Parathyroid adenoma (tissue), 2 donors: Measurements from ENCODE around the gene ARL14EPL.
"Not testable (repeated sequence)": the region's sequence is repeated elsewhere in the genome, so short reads cannot be mapped to it uniquely, and the experiment has no call there.

Experiments used
- H2AFZ ChIP-seq: fragments of 300-600 bp; sonication (generic); one replicate; pipeline ENCODE4 v1.7.0; 2017; ENCODE audit warnings: antibody characterized with exemption, mild to moderate bottlenecking
- H3K27ac ChIP-seq: fragments of 300-600 bp; sonication (generic); one replicate; pipeline ENCODE4 v1.7.0; 2017
- H3K27me3 ChIP-seq: fragments of 300-600 bp; sonication (generic); one replicate; pipeline ENCODE4 v1.7.0; 2017; ENCODE audit warnings: low read length; ENCODE audit not compliant: control insufficient read depth, insufficient read depth
- H3K36me3 ChIP-seq: fragments of 300-600 bp; sonication (generic); one replicate; pipeline ENCODE4 v1.7.0; 2017; ENCODE audit warnings: low read length; ENCODE audit not compliant: control insufficient read depth, insufficient read depth
- H3K4me1 ChIP-seq: fragments of 300-600 bp; sonication (generic); one replicate; pipeline ENCODE4 v1.7.0; 2017; ENCODE audit warnings: control low read depth
- H3K4me2 ChIP-seq: fragments of 300-600 bp; sonication (generic); one replicate; pipeline ENCODE4 v1.7.0; 2017; ENCODE audit warnings: low read length
- H3K4me3 ChIP-seq: fragments of 300-600 bp; sonication (generic); one replicate; pipeline ENCODE4 v1.7.0; 2017; ENCODE audit warnings: low read depth, low read length
- H3K79me2 ChIP-seq: fragments of 300-600 bp; sonication (generic); one replicate; pipeline ENCODE4 v1.7.0; 2017; ENCODE audit warnings: control low read depth
- H3K9ac ChIP-seq: fragments of 300-600 bp; sonication (generic); one replicate; pipeline ENCODE4 v1.7.0; 2017; ENCODE audit warnings: mild to moderate bottlenecking
- H3K9me3 ChIP-seq: fragments of 300-600 bp; sonication (generic); one replicate; pipeline ENCODE4 v1.7.0; 2017; ENCODE audit warnings: low read length; ENCODE audit not compliant: control insufficient read depth
- CTCF ChIP-seq: fragments of 300-600 bp; sonication (generic); IDR thresholded peaks from one replicate; pipeline ENCODE4 v1.7.0; 2017; ENCODE audit warnings: antibody characterized with exemption, mild to moderate bottlenecking
- donor health status: primary hyperparathyroidism.

ARL14EPL gene

GRCh38 chr5:116076496-116076895 lies 44.2 kb downstream of the ARL14EPL start:
- no peak overlapping the region for H3K9ac ChIP-seq
- H3K79me2 ChIP-seq = no peaks in the 10 kb centered on the region
- H3K27ac ChIP-seq = no peak overlapping the region
- no peak for TF ChIP-seq CTCF
- H3K27me3 ChIP-seq = no peaks in the 10 kb centered on the region
- H3K36me3 ChIP-seq = no peaks in the 10 kb centered on the region
- H3K9me3 ChIP-seq = no peaks in the 10 kb centered on the region
- H2AFZ ChIP-seq = no peak overlapping the region
- no peak overlapping the region for H3K4me2 ChIP-seq
- H3K4me3 ChIP-seq = no peak overlapping the region
- H3K4me1 ChIP-seq = no peaks in the 10 kb centered on the region

GRCh38 chr5:116078199-116078598 lies 45.9 kb downstream of the ARL14EPL start:
- no peak for TF ChIP-seq CTCF
- no peak overlapping the region for H3K4me3 ChIP-seq
- H3K27me3 ChIP-seq = no peaks in the 10 kb centered on the region
- H3K27ac ChIP-seq = no peak overlapping the region
- no peaks in the 10 kb centered on the region for H3K9me3 ChIP-seq
- no peaks in the 10 kb centered on the region for H3K79me2 ChIP-seq
- H3K9ac ChIP-seq = no peak overlapping the region
- H3K36me3 ChIP-seq = no peaks in the 10 kb centered on the region
- no peak overlapping the region for H2AFZ ChIP-seq
- no peak overlapping the region for H3K4me2 ChIP-seq
- no peaks in the 10 kb centered on the region for H3K4me1 ChIP-seq

DNA sequence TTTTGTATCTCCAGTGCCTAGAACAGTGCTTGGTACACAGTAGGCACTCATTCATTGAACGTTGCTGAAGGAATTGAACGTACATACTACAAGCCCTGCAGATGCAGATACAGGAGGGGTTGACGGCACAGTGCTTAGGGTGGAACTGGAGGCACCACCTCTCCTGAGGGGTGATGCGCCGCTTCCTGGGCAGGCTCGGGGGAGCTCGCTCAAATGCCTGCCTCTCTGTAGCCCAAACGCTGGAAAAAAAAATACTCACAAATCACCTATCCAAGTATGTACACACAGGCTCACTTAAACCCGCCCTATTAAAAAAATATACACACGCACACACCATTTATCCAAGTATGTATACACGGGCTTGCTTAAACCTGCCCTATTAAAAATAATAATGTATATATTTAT lies 52.0 kb downstream of the ARL14EPL start:
- Histone ChIP-seq H3K9ac (no peak overlapping the region), H3K36me3 (no peaks in the 10 kb centered on the region), H3K27ac (no peak overlapping the region)

DNA sequence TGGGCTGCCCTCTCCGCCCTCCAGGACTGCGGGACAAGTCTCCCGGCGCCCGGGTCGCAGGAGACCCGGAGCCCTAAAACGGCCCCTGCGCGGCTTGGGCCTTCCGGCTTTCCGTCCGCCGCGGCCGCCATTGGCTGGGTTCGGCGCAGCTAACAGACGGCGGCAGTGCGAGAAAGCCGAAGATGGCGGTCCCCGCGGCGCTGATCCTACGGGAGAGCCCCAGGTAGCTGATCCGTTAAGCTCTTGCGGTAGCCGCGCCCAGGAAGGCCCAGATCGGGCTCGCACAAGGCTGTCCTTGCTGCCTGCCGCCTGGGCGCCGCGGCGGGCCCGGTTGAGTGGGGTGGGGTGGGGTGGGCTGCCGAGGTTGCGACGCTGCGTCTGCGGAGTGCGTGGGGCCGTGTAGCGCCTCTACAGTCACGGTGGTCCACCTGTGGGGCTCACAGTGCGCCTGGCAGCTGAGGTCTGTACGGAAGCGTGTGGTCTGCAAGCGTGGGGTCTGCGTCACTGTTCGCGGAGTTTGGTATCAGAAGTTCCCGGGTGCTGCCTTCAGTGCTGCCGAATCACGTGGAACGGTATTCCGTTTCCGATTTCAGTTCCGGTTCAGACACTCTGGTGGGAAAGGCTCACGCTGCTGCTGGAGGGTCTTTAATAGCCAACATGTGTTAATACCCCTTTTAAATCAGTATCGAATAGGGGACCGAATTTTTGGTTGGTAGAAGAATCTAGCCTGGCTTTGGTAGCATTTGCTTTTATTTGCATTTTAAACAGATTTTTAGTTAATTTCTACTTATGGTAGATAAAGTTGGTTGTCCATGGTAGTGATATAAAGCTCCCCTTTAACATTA lies 52.8 kb downstream of the ARL14EPL start, which contains the start of gene COMMD10:
COMMD10 (plus strand) TSS at position 155 of the 845 bp plus-strand sequence.
- Histone ChIP-seq H2AFZ (peak within 1 kb of the TSS; percentile 89), H3K27ac (peak within 1 kb of the TSS; percentile 60), H3K79me2 (peaks cover 3% of the 10 kb centered on the region), H3K27me3 (no peaks in the 10 kb centered on the region), H3K4me3 (peak within 1 kb of the TSS; percentile 70), H3K9ac (peak within 1 kb of the TSS; percentile 43), H3K4me1 (no peaks in the 10 kb centered on the region), H3K4me2 (peak within 1 kb of the TSS; percentile 59), H3K9me3 (no peaks in the 10 kb centered on the region), H3K36me3 (no peaks in the 10 kb centered on the region)
- no peak for TF ChIP-seq CTCF

More for the DNA sequence above, 52.0 kb downstream of the ARL14EPL start:
- Histone ChIP-seq H3K79me2 (peaks cover 3% of the 10 kb centered on the region), H3K4me1 (no peaks in the 10 kb centered on the region), H2AFZ (peak overlapping the region; percentile 89), H3K4me3 (peak overlapping the region; percentile 70), H3K9me3 (no peaks in the 10 kb centered on the region), H3K27me3 (no peaks in the 10 kb centered on the region), H3K4me2 (peak overlapping the region; percentile 59)
- no peak for TF ChIP-seq CTCF

DNA sequence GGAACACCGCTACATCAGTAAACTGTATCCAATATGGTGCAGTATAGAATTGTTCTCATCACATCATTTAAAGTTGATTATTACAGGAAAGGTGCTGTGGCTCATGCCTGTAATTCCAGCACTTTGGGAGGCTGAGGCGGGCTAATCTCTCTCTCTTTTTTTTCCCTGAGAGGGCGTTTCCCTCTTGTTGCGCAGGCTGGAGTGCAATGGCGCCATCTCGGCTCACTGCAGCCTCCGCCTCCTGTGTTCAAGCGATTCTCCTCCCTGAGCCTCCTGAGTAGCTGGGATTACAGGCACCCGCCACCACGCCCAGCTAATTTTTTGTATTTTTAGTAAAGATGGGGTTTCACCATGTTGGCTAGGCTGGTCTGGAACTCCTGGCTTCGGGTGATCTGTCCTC lies 54.0 kb downstream of the ARL14EPL start:
- H3K27me3 ChIP-seq, H3K4me1 ChIP-seq, H3K4me2 ChIP-seq, H3K9me3 ChIP-seq, H2AFZ ChIP-seq, H3K27ac ChIP-seq, H3K36me3 ChIP-seq, H3K79me2 ChIP-seq, H3K9ac ChIP-seq: not testable (repeated sequence)
- H3K4me3 ChIP-seq = peak overlapping the region; percentile 70
